ENCODE results near the gene RALGPS2.
"Not testable (repeated sequence)": the region's sequence is repeated elsewhere in the genome, so short reads cannot be mapped to it uniquely, and the experiment has no call there.

RALGPS2 gene

GRCh38 chr1:178946855-178947676, 222.0 kb downstream of the RALGPS2 start:
- DNase-seq: no peak

DNA sequence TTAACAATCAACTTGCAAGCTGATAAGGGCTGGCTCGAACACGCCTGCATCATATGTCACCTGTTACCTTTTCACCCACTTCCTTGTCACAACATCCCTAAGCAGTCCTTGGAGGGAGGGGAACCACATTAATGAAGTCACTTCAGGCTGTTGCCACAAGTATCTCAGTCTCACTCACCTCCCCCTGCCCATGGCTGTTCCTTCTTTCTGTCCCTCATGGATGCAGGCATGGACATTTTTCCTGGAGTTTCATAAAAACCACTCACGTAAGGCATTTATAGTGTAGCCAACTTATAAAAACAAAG, 222.6 kb downstream of the RALGPS2 start:
- DNase-seq: no peak

DNA sequence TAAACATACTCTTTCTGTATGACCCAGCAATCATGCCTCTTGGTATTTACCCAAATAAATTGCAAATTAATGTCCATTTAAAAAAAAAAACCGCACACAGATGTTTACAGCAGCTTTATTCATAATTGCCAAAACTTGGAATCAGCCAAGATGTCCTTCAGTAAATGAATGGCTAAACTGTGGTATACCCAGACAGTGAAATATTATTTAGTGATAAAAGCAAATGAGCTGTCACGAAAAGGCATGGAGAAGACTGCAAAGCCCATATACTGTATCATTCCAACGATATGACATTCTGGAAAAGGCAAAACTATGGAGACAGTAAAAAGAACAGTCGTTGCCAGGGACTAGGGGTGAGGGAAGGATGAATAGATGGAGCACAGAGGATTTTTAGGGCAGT, 223.6 kb downstream of the RALGPS2 start:
- DNase-seq: no peak

GRCh38 chr1:178949866-178950265, 224.8 kb downstream of the RALGPS2 start:
- not testable (repeated sequence) for DNase-seq

GRCh38 chr1:178951600-178951999, 226.6 kb downstream of the RALGPS2 start:
- DNase-seq: no peak

- no peak for DNase-seq
Observed at GRCh38 chr1:178953034-178953433, 228.0 kb downstream of the RALGPS2 start.

GRCh38 chr1:178953538-178954324, 228.7 kb downstream of the RALGPS2 start:
- DNase-seq: no peak

DNA sequence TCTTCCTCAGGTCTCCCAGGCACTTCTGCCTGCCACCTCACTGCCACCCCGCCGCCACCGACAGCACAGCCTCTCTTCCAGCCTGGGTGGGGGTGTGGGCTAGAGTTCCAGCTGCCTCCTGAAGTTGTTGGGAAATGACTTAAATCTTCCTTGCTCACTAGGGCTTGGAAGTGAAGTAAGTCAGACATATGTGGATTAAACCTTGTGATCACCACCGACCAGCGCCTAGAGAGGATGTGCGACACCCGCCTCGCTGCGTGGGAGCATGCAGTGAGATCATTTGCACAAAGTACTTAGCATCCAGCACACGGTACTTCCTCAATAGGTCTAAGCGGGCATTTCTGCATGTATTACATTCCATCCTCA, 229.3 kb downstream of the RALGPS2 start:
- no peak for DNase-seq

- no peak for DNase-seq
Observed at GRCh38 chr1:178954937-178955336, 229.9 kb downstream of the RALGPS2 start.

- no peak for DNase-seq
Observed at GRCh38 chr1:178955391-178955954, 230.4 kb downstream of the RALGPS2 start.

- no peak for DNase-seq
Observed at GRCh38 chr1:178958491-178958890, 233.4 kb downstream of the RALGPS2 start.

DNA sequence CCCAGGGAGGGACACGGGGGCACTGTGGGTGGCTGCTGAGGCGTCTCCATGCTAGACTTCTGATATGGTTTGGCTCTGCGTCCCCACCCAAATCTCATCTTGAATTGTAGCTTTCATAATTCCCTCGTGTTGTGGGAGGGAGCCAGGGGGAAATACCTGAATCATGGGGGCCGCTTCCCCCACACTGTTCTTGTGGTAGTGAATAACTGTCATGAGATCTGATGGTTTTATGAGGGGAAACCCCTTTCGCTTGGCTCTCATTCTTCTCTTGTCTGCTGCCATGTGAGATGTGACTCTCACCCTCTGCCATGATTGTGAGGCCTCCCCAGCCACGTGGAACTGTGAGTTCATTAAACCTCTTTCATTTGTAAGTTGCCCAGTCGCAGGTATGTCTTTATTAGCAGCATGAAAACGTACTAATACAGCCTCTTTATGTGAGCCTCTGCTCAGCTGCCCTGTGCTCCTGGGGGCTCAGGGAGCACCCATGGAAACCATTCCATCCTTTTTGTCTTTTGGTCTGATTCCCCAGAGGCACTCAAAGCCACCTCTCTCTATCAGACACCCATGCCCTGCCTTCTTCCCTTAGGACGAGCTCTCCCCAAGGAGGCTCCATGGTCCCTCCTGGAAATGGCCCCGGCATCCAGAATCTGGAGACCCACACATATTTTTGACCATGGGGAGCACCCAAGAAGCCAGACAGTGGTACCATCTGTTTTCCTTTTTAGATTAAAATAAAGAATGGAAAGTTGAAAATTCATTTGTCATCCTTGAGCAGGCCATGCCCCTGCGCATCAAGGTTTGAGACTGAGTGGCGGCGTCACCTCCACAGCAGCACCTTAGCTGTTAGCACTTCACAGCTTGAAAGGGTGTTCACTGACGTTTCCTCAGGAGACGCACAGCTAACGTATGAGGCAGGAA, 234.8 kb downstream of the RALGPS2 start:
- no peak for DNase-seq

DNA sequence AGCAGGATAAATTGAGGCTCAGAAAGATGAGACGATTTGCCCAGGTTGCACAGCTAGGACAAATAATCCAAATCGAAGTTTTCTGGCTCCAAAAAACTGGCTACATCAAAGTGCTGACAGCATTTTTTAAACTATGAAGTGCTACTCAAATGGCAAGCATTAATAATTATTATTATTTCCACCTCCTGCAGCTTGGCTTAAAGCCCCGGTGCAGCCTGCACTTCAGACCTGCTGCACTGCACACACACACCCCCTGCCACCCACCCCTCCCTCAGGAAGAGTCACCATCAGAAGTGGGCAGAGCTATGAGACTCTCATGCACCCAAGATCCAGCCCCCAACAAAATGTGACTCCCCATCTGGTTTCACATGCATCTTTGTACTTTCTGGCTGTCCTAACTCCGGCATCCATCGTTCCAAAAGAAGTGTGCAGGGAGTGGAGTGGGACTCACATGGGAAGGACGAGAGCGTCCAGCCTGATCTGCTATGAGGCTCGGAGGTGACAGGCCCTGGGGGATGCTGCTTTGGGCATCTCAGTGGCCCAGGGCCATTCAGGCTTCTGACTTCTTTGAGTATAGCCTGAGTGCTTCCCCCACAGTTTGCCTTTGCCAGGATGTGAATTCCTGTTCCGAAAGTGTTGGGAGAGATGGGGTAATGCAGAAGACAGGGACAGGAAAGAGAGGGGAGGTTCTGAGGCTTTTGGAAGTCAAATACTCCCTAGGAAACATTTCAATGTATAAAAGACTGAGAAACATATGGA, 235.6 kb downstream of the RALGPS2 start:
- no peak for DNase-seq

DNA sequence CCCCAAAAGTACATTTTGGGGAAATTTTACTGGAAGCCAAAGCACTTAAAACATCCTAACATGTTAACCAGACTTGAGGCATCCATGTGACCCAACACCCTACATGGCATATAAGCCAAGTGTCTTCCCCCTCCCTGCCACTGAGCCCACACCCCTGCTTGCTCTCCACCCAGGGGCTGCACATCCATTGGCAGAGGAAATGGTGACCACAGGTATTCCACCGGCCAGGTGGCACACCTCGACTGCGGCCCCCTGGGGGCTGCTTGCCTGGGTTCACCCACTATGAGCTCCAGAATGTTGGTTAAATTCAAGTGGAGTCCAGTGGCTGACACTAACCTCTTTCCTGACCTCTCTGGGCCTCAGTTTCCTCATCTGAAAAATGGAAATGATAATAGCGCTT, 236.3 kb downstream of the RALGPS2 start:
- DNase-seq: no peak

- no peak for DNase-seq
Observed at GRCh38 chr1:178961868-178962267, 236.8 kb downstream of the RALGPS2 start.

DNA sequence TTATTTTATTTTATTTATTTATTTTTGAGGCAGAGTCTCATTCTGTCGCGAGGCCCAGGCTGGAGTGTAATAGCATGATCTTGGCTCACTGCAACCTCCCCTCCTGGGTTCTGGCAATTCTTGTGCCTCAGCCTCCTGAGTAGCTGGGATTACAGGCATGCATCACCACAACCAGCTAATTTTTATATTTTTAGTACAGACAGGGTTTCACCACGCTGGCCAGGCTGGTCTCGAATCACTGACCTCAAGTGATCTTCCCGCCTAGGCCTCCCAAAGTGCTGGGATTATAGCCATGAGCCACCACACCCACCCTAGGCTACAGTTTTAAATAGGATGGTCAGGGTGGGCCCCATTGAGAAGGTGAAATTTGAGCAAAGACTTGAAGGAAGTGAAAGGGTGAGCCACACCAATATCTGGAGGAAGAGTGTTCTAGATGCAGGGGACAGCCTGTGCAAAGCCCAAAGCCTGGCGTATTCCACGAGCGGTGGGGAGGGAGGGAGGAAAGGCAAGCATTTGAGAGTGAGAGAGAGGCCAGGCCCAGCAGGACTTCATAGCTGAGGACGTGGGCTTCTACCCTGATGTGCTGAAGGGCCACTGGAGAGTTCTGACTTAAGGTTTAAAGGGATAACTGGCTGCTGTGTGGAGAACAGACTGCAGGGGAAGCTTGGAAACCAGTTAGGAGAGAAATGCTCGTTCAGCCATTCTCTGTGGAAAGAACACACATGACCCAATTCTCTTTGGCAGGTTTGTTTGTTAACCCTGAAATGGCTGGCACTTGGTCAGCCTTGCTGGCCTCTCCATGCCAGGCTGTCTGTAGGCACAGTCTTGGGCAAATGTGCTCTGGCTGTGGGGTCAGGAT, 238.0 kb downstream of the RALGPS2 start:
- no peak for DNase-seq

GRCh38 chr1:178964469-178965330, 239.7 kb downstream of the RALGPS2 start:
- no peak for DNase-seq

DNA sequence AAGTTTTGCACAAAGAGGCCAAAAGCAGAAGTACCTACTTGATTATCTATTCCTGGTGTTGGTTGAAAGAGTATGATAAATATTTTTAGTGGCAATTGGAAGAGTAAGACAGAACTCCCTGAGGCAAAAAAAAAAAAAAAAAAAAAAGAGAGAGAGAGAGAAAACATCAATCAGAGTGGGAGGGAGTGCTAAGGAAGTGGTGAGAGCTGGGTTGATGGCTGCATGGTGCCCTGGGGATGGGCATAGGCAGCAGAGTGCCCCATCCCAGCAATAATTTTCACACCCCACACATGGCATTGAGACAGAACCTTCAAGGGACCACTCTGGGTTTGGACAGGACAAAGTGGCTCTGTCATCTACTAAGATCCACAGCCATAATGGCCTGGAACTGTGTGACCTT, 241.3 kb downstream of the RALGPS2 start:
- DNase-seq: no peak

DNA sequence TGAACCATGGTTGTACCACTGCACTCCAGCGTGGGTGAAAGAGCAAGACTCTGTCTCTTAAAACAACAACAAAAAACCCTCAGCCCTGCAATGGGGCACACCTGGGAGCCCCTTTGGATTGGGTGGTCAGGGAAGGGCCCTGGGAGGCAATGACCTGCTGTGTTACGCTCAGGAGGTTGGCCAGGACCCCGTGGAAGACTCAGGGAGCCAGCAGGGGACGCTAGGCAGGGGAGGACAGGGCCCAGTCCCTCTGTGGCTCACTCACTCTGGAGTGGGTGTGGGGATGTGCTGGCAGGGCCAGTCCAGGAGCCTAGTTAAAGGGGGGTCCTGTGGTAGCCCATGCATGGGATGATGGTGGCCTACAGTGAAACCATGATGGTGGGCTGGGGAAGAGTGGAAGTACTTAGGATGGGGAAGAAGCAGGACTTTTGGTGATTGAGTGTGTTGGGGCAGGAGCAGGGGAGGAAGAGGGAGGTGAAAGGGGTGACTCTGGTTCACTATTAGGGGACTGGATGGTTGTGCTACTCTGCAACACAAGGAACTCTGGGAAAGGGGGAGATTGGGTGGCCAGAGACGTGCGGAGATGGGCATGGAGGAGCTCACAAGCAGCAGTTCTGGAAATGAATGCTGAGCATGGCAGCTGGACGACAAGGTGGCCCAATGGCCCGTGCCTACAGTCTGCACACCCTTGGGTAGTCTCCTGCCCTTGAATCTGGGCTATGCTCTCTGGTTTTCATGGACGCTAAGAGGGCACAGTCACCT, 244.4 kb downstream of the RALGPS2 start:
- DNase-seq: no peak
